Measurements from ENCODE around the gene MARCHF9.
A peak's percentile ranks its signal among the peaks of the same experiment; 100 is the strongest.

Gene MARCHF9

GRCh38 chr12:57775044-57775443 is 20.1 kb downstream of the MARCHF9 start:
- TF ChIP-seq CTCF (conservative IDR thresholded peaks at IDR 0.05; ENCODE audit: low read depth, low read length), result no peak
- H3K27me3 ChIP-seq (ENCODE audit: insufficient read depth, low read depth), result no peaks in the 10 kb centered on the region
- no peak overlapping the region for H3K27ac ChIP-seq
- H3K9ac ChIP-seq, result no peak overlapping the region
- H3K36me3 ChIP-seq (ENCODE audit: insufficient read depth), result no peaks in the 10 kb centered on the region; the same call in 1 of the 2 replicates
- no peak overlapping the region for H3K4me3 ChIP-seq (IDR thresholded peaks at IDR 0.05; ENCODE audit: insufficient read depth, low read depth, low read length)
- H2AFZ ChIP-seq (ENCODE audit: low read depth), result no peak overlapping the region
- H3K4me1 ChIP-seq (ENCODE audit: low read depth, poor library complexity, severe bottlenecking), result peaks cover 22% of the 10 kb centered on the region
- no peaks in the 10 kb centered on the region for H4K20me1 ChIP-seq (ENCODE audit: insufficient read depth)
- H3K79me2 ChIP-seq (ENCODE audit: insufficient read depth, low read depth), result peaks cover 16% of the 10 kb centered on the region; the same call in 1 of the 2 replicates
- H3K4me2 ChIP-seq, result no peak overlapping the region

- H3K27me3 ChIP-seq (ENCODE audit: insufficient read depth, low read depth), result no peaks in the 10 kb centered on the region
- peaks cover 11% of the 10 kb centered on the region; the same call in 1 of the 2 replicates for H3K79me2 ChIP-seq (ENCODE audit: insufficient read depth, low read depth)
- peak; percentile 51; the same call in 1 of the 2 replicates for TF ChIP-seq CTCF (conservative IDR thresholded peaks at IDR 0.05; ENCODE audit: low read depth, low read length)
- no peak overlapping the region for H3K9ac ChIP-seq
- no peak overlapping the region for H3K27ac ChIP-seq
- H3K4me1 ChIP-seq (ENCODE audit: low read depth, poor library complexity, severe bottlenecking), result peaks cover 18% of the 10 kb centered on the region
- no peak overlapping the region for H2AFZ ChIP-seq (ENCODE audit: low read depth)
- H3K4me3 ChIP-seq (IDR thresholded peaks at IDR 0.05; ENCODE audit: insufficient read depth, low read depth, low read length), result no peak overlapping the region
- H3K4me2 ChIP-seq, result no peak overlapping the region
- no peaks in the 10 kb centered on the region for H4K20me1 ChIP-seq (ENCODE audit: insufficient read depth)
- H3K36me3 ChIP-seq (ENCODE audit: insufficient read depth), result no peaks in the 10 kb centered on the region
Measured at GRCh38 chr12:57775563-57776246, 20.8 kb downstream of the MARCHF9 start.

- no peaks in the 10 kb centered on the region for H4K20me1 ChIP-seq (ENCODE audit: insufficient read depth)
- TF ChIP-seq CTCF (conservative IDR thresholded peaks at IDR 0.05; ENCODE audit: low read depth, low read length), result no peak; the same call in 1 of the 2 replicates
- H3K4me2 ChIP-seq, result no peak overlapping the region
- no peak overlapping the region for H3K9ac ChIP-seq
- peaks cover 13% of the 10 kb centered on the region for H3K4me1 ChIP-seq (ENCODE audit: low read depth, poor library complexity, severe bottlenecking)
- H3K27me3 ChIP-seq (ENCODE audit: insufficient read depth, low read depth), result no peaks in the 10 kb centered on the region
- H3K36me3 ChIP-seq (ENCODE audit: insufficient read depth), result no peaks in the 10 kb centered on the region
- H3K4me3 ChIP-seq (IDR thresholded peaks at IDR 0.05; ENCODE audit: insufficient read depth, low read depth, low read length), result no peak overlapping the region
- 0 out of 2 replicates have a peak, but pooled peaks cover 8% of the 10 kb centered on the region for H3K79me2 ChIP-seq (ENCODE audit: insufficient read depth, low read depth)
- no peak overlapping the region for H2AFZ ChIP-seq (ENCODE audit: low read depth)
- no peak overlapping the region for H3K27ac ChIP-seq
Measured at GRCh38 chr12:57776247-57776587, 21.3 kb downstream of the MARCHF9 start.

GRCh38 chr12:57777367-57777766 is 22.5 kb downstream of the MARCHF9 start:
- Histone ChIP-seq H3K9ac (no peak overlapping the region), H3K27ac (no peak overlapping the region), H2AFZ (ENCODE audit: low read depth) (no peak overlapping the region), H3K4me2 (no peak overlapping the region), H3K4me3 (IDR thresholded peaks at IDR 0.05; ENCODE audit: insufficient read depth, low read depth, low read length) (no peak overlapping the region), H3K36me3 (ENCODE audit: insufficient read depth) (no peaks in the 10 kb centered on the region), H3K27me3 (ENCODE audit: insufficient read depth, low read depth) (no peaks in the 10 kb centered on the region), H3K79me2 (ENCODE audit: insufficient read depth, low read depth) (0 out of 2 replicates have a peak, but pooled peaks cover 8% of the 10 kb centered on the region), H3K4me1 (ENCODE audit: low read depth, poor library complexity, severe bottlenecking) (peaks cover 20% of the 10 kb centered on the region), H4K20me1 (ENCODE audit: insufficient read depth) (no peaks in the 10 kb centered on the region)
- no peak for TF ChIP-seq CTCF (conservative IDR thresholded peaks at IDR 0.05; ENCODE audit: low read depth, low read length)

Measured in KMS-11 (cell line).